Measurements from ENCODE around the gene SSMEM1. TPM values are rescaled to one million over a fixed set of nuclear protein-coding genes. Genes with fewer than 3 reads are reported as not detected.

SSMEM1 gene
- total RNA-seq, 1 donor from 2014 or later, result not detected

GRCh38 chr7:130210181-130210935 is 2.7 kb downstream of the SSMEM1 start:
- Mint-ChIP-seq H3K4me3 (no peak overlapping the region), H3K4me1 (peaks cover 3% of the 10 kb centered on the region), H3K27ac (no peak overlapping the region), H3K27me3 (peaks cover 10% of the 10 kb centered on the region), H3K9me3 (no peaks in the 10 kb centered on the region), H3K36me3 (ENCODE audit: low read depth) (peaks cover under 1% of the 10 kb centered on the region)
- ATAC-seq (ENCODE audit: low read depth) (no peak), DNase-seq (no peak)
- TF ChIP-seq, protein P1, sequence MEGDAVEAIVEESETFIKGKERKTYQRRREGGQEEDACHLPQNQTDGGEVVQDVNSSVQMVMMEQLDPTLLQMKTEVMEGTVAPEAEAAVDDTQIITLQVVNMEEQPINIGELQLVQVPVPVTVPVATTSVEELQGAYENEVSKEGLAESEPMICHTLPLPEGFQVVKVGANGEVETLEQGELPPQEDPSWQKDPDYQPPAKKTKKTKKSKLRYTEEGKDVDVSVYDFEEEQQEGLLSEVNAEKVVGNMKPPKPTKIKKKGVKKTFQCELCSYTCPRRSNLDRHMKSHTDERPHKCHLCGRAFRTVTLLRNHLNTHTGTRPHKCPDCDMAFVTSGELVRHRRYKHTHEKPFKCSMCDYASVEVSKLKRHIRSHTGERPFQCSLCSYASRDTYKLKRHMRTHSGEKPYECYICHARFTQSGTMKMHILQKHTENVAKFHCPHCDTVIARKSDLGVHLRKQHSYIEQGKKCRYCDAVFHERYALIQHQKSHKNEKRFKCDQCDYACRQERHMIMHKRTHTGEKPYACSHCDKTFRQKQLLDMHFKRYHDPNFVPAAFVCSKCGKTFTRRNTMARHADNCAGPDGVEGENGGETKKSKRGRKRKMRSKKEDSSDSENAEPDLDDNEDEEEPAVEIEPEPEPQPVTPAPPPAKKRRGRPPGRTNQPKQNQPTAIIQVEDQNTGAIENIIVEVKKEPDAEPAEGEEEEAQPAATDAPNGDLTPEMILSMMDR (IDR thresholded peaks at IDR 0.05), result no peak
- ChIA-PET CTCF (no interaction called here), POLR2A (no interaction called here)
- intact Hi-C loops (cut with micrococcal nuclease), result no loop called here

GRCh38 chr7:130213828-130214227 is 6.2 kb downstream of the SSMEM1 start:
- DNase-seq (no peak), ATAC-seq (ENCODE audit: low read depth) (no peak)
- Mint-ChIP-seq H3K36me3 (ENCODE audit: low read depth) (no peaks in the 10 kb centered on the region), H3K27ac (no peak overlapping the region), H3K4me3 (no peak overlapping the region), H3K9me3 (no peaks in the 10 kb centered on the region), H3K4me1 (no peaks in the 10 kb centered on the region), H3K27me3 (peaks cover 10% of the 10 kb centered on the region)
- TF ChIP-seq, protein P1 (IDR thresholded peaks at IDR 0.05), result no peak
- intact Hi-C loops (cut with micrococcal nuclease), result no loop called here
- CTCF ChIA-PET, result no interaction called here
- POLR2A ChIA-PET, result no interaction called here

DNA sequence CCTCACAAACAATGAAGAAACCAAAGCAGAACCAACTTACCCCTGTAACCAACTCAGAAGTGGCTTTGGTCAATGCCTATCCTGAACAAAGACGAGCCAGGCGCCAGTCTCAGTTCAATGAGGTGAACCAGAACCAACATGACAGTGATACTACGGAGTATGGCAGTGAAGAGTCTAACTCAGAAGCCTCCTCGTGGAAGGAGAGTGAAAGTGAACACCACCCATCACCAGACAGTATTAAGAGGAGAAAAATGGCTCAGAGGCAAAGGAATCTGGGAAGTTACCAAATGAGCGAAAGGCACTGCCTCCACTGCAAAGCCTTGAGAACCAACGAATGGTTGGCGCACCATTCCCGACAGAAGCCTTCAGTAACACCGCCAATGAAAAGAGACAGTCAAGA is 8.4 kb downstream of the SSMEM1 start:
- Mint-ChIP-seq H3K4me3 (no peak overlapping the region), H3K27ac (no peak overlapping the region), H3K27me3 (peaks cover 7% of the 10 kb centered on the region), H3K4me1 (no peaks in the 10 kb centered on the region), H3K9me3 (no peaks in the 10 kb centered on the region), H3K36me3 (ENCODE audit: low read depth) (no peaks in the 10 kb centered on the region)
- intact Hi-C loops (cut with micrococcal nuclease), result no loop called here
- ChIA-PET POLR2A (no interaction called here), CTCF (no interaction called here)
- TF ChIP-seq, protein P1 (IDR thresholded peaks at IDR 0.05), result no peak
- DNase-seq (no peak), ATAC-seq (ENCODE audit: low read depth) (no peak)

- Mint-ChIP-seq H3K9me3 (no peaks in the 10 kb centered on the region), H3K4me3 (no peak overlapping the region), H3K27me3 (peaks cover 7% of the 10 kb centered on the region), H3K36me3 (ENCODE audit: low read depth) (no peaks in the 10 kb centered on the region), H3K27ac (no peak overlapping the region), H3K4me1 (no peaks in the 10 kb centered on the region)
- no peak for DNase-seq
- ChIA-PET POLR2A (no interaction called here), CTCF (no interaction called here)
- ATAC-seq (ENCODE audit: low read depth), result no peak
- TF ChIP-seq, protein P1 (IDR thresholded peaks at IDR 0.05), result no peak
- intact Hi-C loops (cut with micrococcal nuclease), result no loop called here
Measured at GRCh38 chr7:130216750-130217149, 9.1 kb downstream of the SSMEM1 start.

GRCh38 chr7:130218806-130219620 is 11.4 kb downstream of the SSMEM1 start:
- no peak overlapping the region for H3K27ac Mint-ChIP-seq
- CTCF ChIA-PET, result interaction anchor here (0.9 kb wide), 1 partner anchor 10 kb away, joined by 3 read pairs; no protein-coding TSS in a partner anchor
- no peak overlapping the region for H3K4me3 Mint-ChIP-seq
- no peaks in the 10 kb centered on the region for H3K27me3 Mint-ChIP-seq
- intact Hi-C loops (cut with micrococcal nuclease), result no loop called here
- H3K9me3 Mint-ChIP-seq, result no peaks in the 10 kb centered on the region
- POLR2A ChIA-PET, result no interaction called here
- no peaks in the 10 kb centered on the region for H3K36me3 Mint-ChIP-seq (ENCODE audit: low read depth)
- TF ChIP-seq, protein P1 (IDR thresholded peaks at IDR 0.05), result no peak
- no peaks in the 10 kb centered on the region for H3K4me1 Mint-ChIP-seq
- DNase-seq (no peak), ATAC-seq (ENCODE audit: low read depth) (no peak)
